ENCODE measurements around the gene C1orf216.
"Not testable (repeated sequence)": the region's sequence is repeated elsewhere in the genome, so short reads cannot be mapped to it uniquely, and the experiment has no call there.

DNA sequence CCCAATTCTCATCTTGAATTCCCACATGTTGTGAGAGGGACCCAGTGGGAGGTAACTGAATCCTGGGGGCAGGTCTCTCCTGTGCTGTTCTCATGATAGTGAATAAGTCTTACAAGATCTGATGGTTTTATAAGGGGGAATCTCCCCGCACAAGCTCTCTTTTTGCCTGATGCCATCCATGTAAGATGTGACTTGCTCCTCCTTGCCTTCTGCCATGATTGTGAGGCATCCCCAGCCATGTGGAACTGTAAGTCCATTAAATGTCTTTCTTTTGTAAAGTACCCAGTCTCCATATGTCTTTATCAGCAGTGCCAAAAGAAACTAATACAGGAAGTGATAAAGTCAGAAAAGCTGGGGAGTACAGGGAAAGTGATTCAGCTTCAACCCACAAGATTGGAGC lies 19.5 kb downstream of the C1orf216 start:
- TF ChIP-seq, protein P1, sequence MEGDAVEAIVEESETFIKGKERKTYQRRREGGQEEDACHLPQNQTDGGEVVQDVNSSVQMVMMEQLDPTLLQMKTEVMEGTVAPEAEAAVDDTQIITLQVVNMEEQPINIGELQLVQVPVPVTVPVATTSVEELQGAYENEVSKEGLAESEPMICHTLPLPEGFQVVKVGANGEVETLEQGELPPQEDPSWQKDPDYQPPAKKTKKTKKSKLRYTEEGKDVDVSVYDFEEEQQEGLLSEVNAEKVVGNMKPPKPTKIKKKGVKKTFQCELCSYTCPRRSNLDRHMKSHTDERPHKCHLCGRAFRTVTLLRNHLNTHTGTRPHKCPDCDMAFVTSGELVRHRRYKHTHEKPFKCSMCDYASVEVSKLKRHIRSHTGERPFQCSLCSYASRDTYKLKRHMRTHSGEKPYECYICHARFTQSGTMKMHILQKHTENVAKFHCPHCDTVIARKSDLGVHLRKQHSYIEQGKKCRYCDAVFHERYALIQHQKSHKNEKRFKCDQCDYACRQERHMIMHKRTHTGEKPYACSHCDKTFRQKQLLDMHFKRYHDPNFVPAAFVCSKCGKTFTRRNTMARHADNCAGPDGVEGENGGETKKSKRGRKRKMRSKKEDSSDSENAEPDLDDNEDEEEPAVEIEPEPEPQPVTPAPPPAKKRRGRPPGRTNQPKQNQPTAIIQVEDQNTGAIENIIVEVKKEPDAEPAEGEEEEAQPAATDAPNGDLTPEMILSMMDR (IDR thresholded peaks at IDR 0.05 in 8 of 11, conservative IDR thresholded peaks at IDR 0.05 in 3 of 11) = not testable (repeated sequence)
- not testable (repeated sequence) for TF ChIP-seq POLR2AphosphoS5 (IDR thresholded peaks at IDR 0.05)
